HCT116 (cell line): ENCODE results near the gene OGN. TPM values are rescaled to one million over a fixed set of nuclear protein-coding genes. Genes with fewer than 3 reads are reported as not detected.

Experiments
- ATAC-seq: fragments of 200-7000 bp; cut with Tn5 transposase; 2 replicates; pipeline ENCODE4 v1.9.1; 2020; ENCODE audit warnings: mild to moderate bottlenecking, moderate library complexity
- BruUV-seq: library from RNA; stranded (reverse); fragments of 400-500 nt; replicated peaks from 2 replicates; lab custom pipeline; 2021; lab: Mats Ljungman, UMichigan
- CTCF ChIA-PET: fragments of 300-600 bp; sonication (Branson Sonifier 250); formaldehyde crosslinking; loops from one replicate; lab custom pipeline; 2021; ENCODE audit warnings: antibody characterized with exemption; lab: Charles Lee
- POLR2A ChIA-PET: fragments of 300-600, 350-600 bp; sonication (Branson Sonifier 250); formaldehyde crosslinking; loops from one replicate; lab custom pipeline; 2021; ENCODE audit warnings: antibody characterized with exemption; lab: Charles Lee
- RAD21 ChIA-PET, 2 experiments: fragments of 300-600 bp; sonication (Branson Sonifier 250); formaldehyde crosslinking; loops; one replicate each; lab custom pipeline; 2023; ENCODE audit warnings: low total read pairs in 2 of 2; ENCODE audit not compliant: uncharacterized antibody in 2 of 2, unreplicated experiment in 2 of 2, low non-redundant PET in 1 of 2; lab: Charles Lee
- DNase-seq: peaks from one replicate; pipeline ENCODE4 v3.0.0-alpha.2; 2010; ENCODE audit warnings: low read depth, low spot score
- H2AFZ ChIP-seq: fragments of 200-600 bp; shearing (Covaris generic), sonication (generic); 2 replicates; pipeline ENCODE4 v1.6.1; 2017; ENCODE audit warnings: low read depth, mixed run types, mixed read lengths, antibody characterized with exemption, low read length; ENCODE audit not compliant: poor library complexity, severe bottlenecking
- H3K27ac ChIP-seq: 2 replicates; pipeline ENCODE4 v1.5.1; 2012; ENCODE audit warnings: low read depth, low read length
- H3K27me3 ChIP-seq: fragments of 200-600 bp; sonication (generic); 2 replicates; pipeline ENCODE4 v1.6.1; 2016; ENCODE audit warnings: mixed run types, low read length, mixed read lengths; ENCODE audit not compliant: insufficient read depth
- H3K36me3 ChIP-seq, 2 experiments: fragments of 200-500 bp in 1 of 2; fragments of 200-600 bp in 1 of 2; sonication (Bioruptor generic) in 1 of 2; sonication (generic) in 1 of 2; 2 replicates each; pipeline versions ENCODE4 v1.5.1 to v1.6.1; 2014 to 2016; ENCODE audit warnings: low read length in 2 of 2, inconsistent platforms in 1 of 2, mixed read lengths in 1 of 2, mixed run types in 1 of 2; ENCODE audit not compliant: insufficient read depth in 2 of 2, control insufficient read depth in 1 of 2
- H3K4me1 ChIP-seq, 2 experiments: fragments of 200-600 bp in 1 of 2; sonication (generic) in 1 of 2; 2 replicates each; pipeline versions ENCODE4 v1.5.1 to v1.6.1; 2012 to 2017; ENCODE audit warnings: low read length in 2 of 2, inconsistent platforms in 1 of 2, mild to moderate bottlenecking in 1 of 2, mixed read lengths in 1 of 2, mixed run types in 1 of 2, moderate library complexity in 1 of 2; ENCODE audit not compliant: insufficient read depth in 2 of 2, control insufficient read depth in 1 of 2
- H3K4me2 ChIP-seq: fragments of 200-600 bp; sonication (generic); 2 replicates; pipeline ENCODE4 v1.6.1; 2017; ENCODE audit warnings: mixed run types, low read length, mixed read lengths
- H3K4me3 ChIP-seq, 2 experiments: fragments of 200-600 bp in 1 of 2; sonication (generic) in 1 of 2; replicated peaks in 1 of 2; 2 replicates each; pipeline ENCODE4 v1.5.1; 2011 to 2016; ENCODE audit warnings: low read length in 2 of 2, control low read depth in 1 of 2, low read depth in 1 of 2, mild to moderate bottlenecking in 1 of 2, mixed read lengths in 1 of 2, mixed run types in 1 of 2
- H3K79me2 ChIP-seq: fragments of 200-600 bp; sonication (generic); 2 replicates; pipeline ENCODE4 v1.6.1; 2017; ENCODE audit warnings: mild to moderate bottlenecking, mixed run types, low read length, moderate library complexity, mixed read lengths; ENCODE audit not compliant: insufficient read depth
- H3K9ac ChIP-seq: fragments of 200-600 bp; sonication (generic); 2 replicates; pipeline ENCODE4 v1.6.1; 2016; ENCODE audit warnings: low read length, mixed read lengths
- H3K9me2 ChIP-seq: fragments of 200-600 bp; sonication (generic), shearing (Covaris generic); 2 replicates; pipeline ENCODE4 v1.6.1; 2017; ENCODE audit warnings: mixed run types, mild to moderate bottlenecking, moderate library complexity; ENCODE audit not compliant: insufficient read depth
- H3K9me3 ChIP-seq, 2 experiments: fragments of 200-500 bp in 1 of 2; fragments of 200-600 bp in 1 of 2; sonication (Bioruptor generic) in 1 of 2; sonication (generic) in 1 of 2; 2 replicates each; pipeline ENCODE4 v1.6.1; 2014 to 2017; ENCODE audit warnings: low read length in 2 of 2, mixed read lengths in 2 of 2, inconsistent platforms in 1 of 2, low read depth in 1 of 2, mild to moderate bottlenecking in 1 of 2, mixed run types in 1 of 2, moderate library complexity in 1 of 2; ENCODE audit not compliant: control insufficient read depth in 1 of 2, insufficient read depth in 1 of 2
- H4K20me1 ChIP-seq: fragments of 200-600 bp; sonication (generic), shearing (Covaris generic); 2 replicates; pipeline ENCODE4 v1.6.1; 2017; ENCODE audit warnings: mixed run types, mild to moderate bottlenecking, moderate library complexity; ENCODE audit not compliant: insufficient read depth
- CBX3 ChIP-seq: IDR thresholded peaks from 2 replicates; pipeline ENCODE4 v1.6.1; 2012; ENCODE audit warnings: low read depth
- FOSL1 ChIP-seq: IDR thresholded peaks from 2 replicates; pipeline ENCODE4 v1.6.1; 2012; ENCODE audit warnings: low read depth
- SRF ChIP-seq: IDR thresholded peaks from 2 replicates; pipeline ENCODE4 v1.6.1; 2012; ENCODE audit warnings: low read depth
- intact Hi-C: fragments of 100-400 bp; cut with micrococcal nuclease; formaldehyde crosslinking; loops from 2 replicates; pipeline ENCODE4 v1.10.0; 2022
- total RNA-seq: library from RNA; stranded (reverse); gene quantifications from one replicate; pipeline ENCODE4 v1.2.1, GENCODE V29; 2021; ENCODE audit not compliant: unreplicated experiment

Gene OGN
- total RNA-seq, 1 experiment from 2014 or later = 0.15 TPM

- RAD21 ChIA-PET = no interaction called here
- intact Hi-C loops = no loop called here
- Histone ChIP-seq H3K4me2 (no peak overlapping the region), H3K36me3 (0 out of 4 replicates have a peak, but pooled peaks cover 0 to 1% of the 10 kb centered on the region in 2 experiments), H3K9me2 (no peaks in the 10 kb centered on the region)
- no peak for DNase-seq
- TF ChIP-seq FOSL1 (no peak), CBX3 (no peak), SRF (no peak)
- TF ChIP-seq, all 23 proteins: peak for 0
- H3K9ac ChIP-seq = no peak overlapping the region
- ChIA-PET CTCF (no interaction called here), POLR2A (no interaction called here)
- no TSS peak for BruUV-seq
- no peaks in the 10 kb centered on the region for H3K79me2 ChIP-seq
- H3K4me3 ChIP-seq = no peak overlapping the region
- no peak overlapping the region for H2AFZ ChIP-seq
- no peaks in the 10 kb centered on the region for H3K9me3 ChIP-seq
- no peak overlapping the region for H3K27ac ChIP-seq
- no peaks in the 10 kb centered on the region for H3K4me1 ChIP-seq
- 0 out of 2 replicates have a peak, but pooled peaks cover 4% of the 10 kb centered on the region for H4K20me1 ChIP-seq
- no peaks in the 10 kb centered on the region for H3K27me3 ChIP-seq
- no peak for ATAC-seq
These were observed 71.1 kb downstream of the OGN start for GRCh38 chr9:92333282-92333634.

Other genes with a start within 250 kb of the OGN start
- 279 TPM for gene IARS1, start 110.9 kb downstream of the OGN start, total RNA-seq
- gene NOL8, start 79.2 kb downstream of the OGN start, total RNA-seq = 48.2 TPM
- gene CENPP, start 78.6 kb downstream of the OGN start, total RNA-seq = 7.0 TPM
- gene OMD, start 19.9 kb upstream of the OGN start, total RNA-seq = not detected
- not detected for gene ASPN, start 77.9 kb upstream of the OGN start, total RNA-seq
- not detected for gene ECM2, start 131.4 kb upstream of the OGN start, total RNA-seq